Panc1 (cell line): ENCODE results near the gene ISG20L2. TPM values are rescaled to one million over a fixed set of nuclear protein-coding genes. Genes with fewer than 3 reads are reported as not detected.
"Not testable (repeated sequence)": the region's sequence is repeated elsewhere in the genome, so short reads cannot be mapped to it uniquely, and the experiment has no call there.

ENCODE experiments used
- ATAC-seq: fragments of 200-7000 bp; cut with Tn5 transposase; 2 replicates; pipeline ENCODE4 v1.9.1; 2020; ENCODE audit warnings: mild to moderate bottlenecking, moderate library complexity
- BruUV-seq: library from RNA; stranded (reverse); fragments of 400-500 nt; replicated peaks from 2 replicates; lab custom pipeline; 2021; lab: Mats Ljungman, UMichigan
- CTCF ChIA-PET: fragments of 300-600 bp; sonication (Branson Sonifier 250); formaldehyde crosslinking; loops from one replicate; lab custom pipeline; 2022; ENCODE audit warnings: antibody characterized with exemption; lab: Charles Lee
- POLR2A ChIA-PET: fragments of 300-600 bp; sonication (Branson Sonifier 250); formaldehyde crosslinking; loops from one replicate; lab custom pipeline; 2022; ENCODE audit warnings: antibody characterized with exemption; lab: Charles Lee
- DNase-seq: peaks from one replicate; pipeline ENCODE4 v3.0.0-alpha.2; 2010; ENCODE audit warnings: low read depth, low spot score
- H3K27ac ChIP-seq: 2 replicates; pipeline ENCODE4 v1.5.1; 2011; ENCODE audit warnings: mild to moderate bottlenecking, low read length, inconsistent platforms
- H3K27me3 ChIP-seq: fragments of 200-500 bp; sonication (Bioruptor generic); 2 replicates; pipeline ENCODE4 v1.6.0; 2014; ENCODE audit warnings: low read length, inconsistent platforms; ENCODE audit not compliant: control insufficient read depth, insufficient read depth
- H3K36me3 ChIP-seq: fragments of 200-500 bp; sonication (Bioruptor generic); 2 replicates; pipeline ENCODE4 v1.5.1; 2014; ENCODE audit warnings: inconsistent platforms, mild to moderate bottlenecking, low read length, moderate library complexity; ENCODE audit not compliant: control insufficient read depth, insufficient read depth
- H3K4me1 ChIP-seq: 2 replicates; pipeline ENCODE4 v1.5.1; 2011; ENCODE audit warnings: inconsistent platforms, mild to moderate bottlenecking, low read length, moderate library complexity; ENCODE audit not compliant: control insufficient read depth, insufficient read depth
- H3K4me3 ChIP-seq, 2 experiments: 2 replicates each; pipeline ENCODE4 v1.5.1; 2011 to 2012; ENCODE audit warnings: low read depth in 2 of 2, low read length in 2 of 2, mild to moderate bottlenecking in 2 of 2, inconsistent platforms in 1 of 2, moderate library complexity in 1 of 2
- H3K9me3 ChIP-seq: fragments of 200-500 bp; sonication (Bioruptor generic); 2 replicates; pipeline ENCODE4 v1.5.1; 2014; ENCODE audit warnings: low read depth, mild to moderate bottlenecking, inconsistent platforms, low read length, moderate library complexity; ENCODE audit not compliant: control insufficient read depth, insufficient read depth
- POLR2AphosphoS5 ChIP-seq: IDR thresholded peaks from 2 replicates; pipeline ENCODE4 v1.6.1; 2012; ENCODE audit warnings: mild to moderate bottlenecking, low read depth, low read length, moderate library complexity
- REST ChIP-seq, 2 experiments: IDR thresholded peaks; 2 replicates each; pipeline ENCODE4 v1.6.1; 2011 to 2012; ENCODE audit warnings: low read depth in 2 of 2, control low read depth in 1 of 2, low read length in 1 of 2, mild to moderate bottlenecking in 1 of 2, moderate library complexity in 1 of 2; ENCODE audit not compliant: insufficient read depth in 1 of 2
- SIN3A ChIP-seq: IDR thresholded peaks from 2 replicates; pipeline ENCODE4 v1.6.1; 2012; ENCODE audit warnings: low read depth, mild to moderate bottlenecking, low read length, moderate library complexity, borderline replicate concordance; ENCODE audit not compliant: insufficient read depth
- TCF7L2 ChIP-seq: IDR thresholded peaks from 2 replicates; pipeline ENCODE4 v1.6.1; 2011; ENCODE audit warnings: mild to moderate bottlenecking, low read depth, low read length, inconsistent platforms
- in situ Hi-C: cut with HindIII; loops from 2 replicates; pipeline ENCODE4 v1.10.0; 2016; ENCODE audit warnings: low sequenced_read_pairs, low pct_unique_long_range_greater_than_20kb
- intact Hi-C: fragments of 100-400 bp; cut with micrococcal nuclease; formaldehyde crosslinking; loops from one replicate; pipeline ENCODE4 v1.10.0; 2022; ENCODE audit not compliant: unreplicated experiment
- total RNA-seq: library from RNA; stranded (reverse); gene quantifications from one replicate; pipeline ENCODE4 v1.2.1, GENCODE V29; 2021; ENCODE audit not compliant: unreplicated experiment
- TF ChIP-seq, protein P1 (sequence below): fragments of 450-650 bp; IDR thresholded peaks from 2 replicates; pipeline ENCODE4 v1.5.1; 2017; ENCODE audit warnings: mild to moderate bottlenecking

The ISG20L2 gene
- total RNA-seq, 1 experiment from 2014 or later, result 40.6 TPM

DNA sequence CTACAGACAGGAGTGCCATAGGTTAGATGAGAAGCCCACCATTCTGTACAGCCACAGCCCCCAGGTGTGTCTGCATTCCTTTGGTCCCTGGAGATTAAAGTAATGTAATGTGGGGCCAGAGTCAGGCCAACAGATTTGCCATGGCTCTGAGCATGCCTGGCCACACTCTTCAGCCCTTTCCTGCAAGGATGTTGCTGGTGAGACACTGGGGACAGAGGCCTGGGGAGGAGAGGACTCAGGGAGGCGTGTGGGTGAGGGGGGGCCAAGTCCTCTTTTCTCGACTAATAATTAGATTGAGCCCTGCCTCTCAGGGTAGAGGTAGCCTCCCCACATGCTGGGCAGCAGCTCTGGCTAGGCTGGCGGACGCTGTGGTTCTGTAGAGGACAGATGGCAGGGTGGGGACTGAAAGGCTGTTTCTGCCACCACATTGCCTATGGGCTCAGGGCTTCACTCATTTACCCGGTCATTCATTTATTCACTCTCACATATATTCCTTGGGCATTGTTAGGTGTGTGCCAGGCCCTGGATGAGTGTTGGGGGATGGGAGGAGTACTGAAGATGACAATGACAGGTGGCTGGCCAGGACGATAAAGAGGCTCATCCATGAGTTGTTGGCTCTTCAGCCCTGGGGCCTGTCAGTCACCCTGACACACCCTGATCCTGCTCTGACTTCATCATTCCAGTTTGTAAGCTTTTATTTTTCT lies 31.7 kb upstream of the ISG20L2 start:
- TF ChIP-seq, protein P1, sequence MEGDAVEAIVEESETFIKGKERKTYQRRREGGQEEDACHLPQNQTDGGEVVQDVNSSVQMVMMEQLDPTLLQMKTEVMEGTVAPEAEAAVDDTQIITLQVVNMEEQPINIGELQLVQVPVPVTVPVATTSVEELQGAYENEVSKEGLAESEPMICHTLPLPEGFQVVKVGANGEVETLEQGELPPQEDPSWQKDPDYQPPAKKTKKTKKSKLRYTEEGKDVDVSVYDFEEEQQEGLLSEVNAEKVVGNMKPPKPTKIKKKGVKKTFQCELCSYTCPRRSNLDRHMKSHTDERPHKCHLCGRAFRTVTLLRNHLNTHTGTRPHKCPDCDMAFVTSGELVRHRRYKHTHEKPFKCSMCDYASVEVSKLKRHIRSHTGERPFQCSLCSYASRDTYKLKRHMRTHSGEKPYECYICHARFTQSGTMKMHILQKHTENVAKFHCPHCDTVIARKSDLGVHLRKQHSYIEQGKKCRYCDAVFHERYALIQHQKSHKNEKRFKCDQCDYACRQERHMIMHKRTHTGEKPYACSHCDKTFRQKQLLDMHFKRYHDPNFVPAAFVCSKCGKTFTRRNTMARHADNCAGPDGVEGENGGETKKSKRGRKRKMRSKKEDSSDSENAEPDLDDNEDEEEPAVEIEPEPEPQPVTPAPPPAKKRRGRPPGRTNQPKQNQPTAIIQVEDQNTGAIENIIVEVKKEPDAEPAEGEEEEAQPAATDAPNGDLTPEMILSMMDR, result no peak
- TF ChIP-seq POLR2AphosphoS5 (no peak), TCF7L2 (no peak), SIN3A (no peak), REST (IDR thresholded peaks at IDR 0.05; ENCODE audit: insufficient read depth in 1 of 2, low read depth in 2 of 2, low read length in 1 of 2) (no peak)
- Histone ChIP-seq H3K4me1 (no peaks in the 10 kb centered on the region; the same call in 1 of the 2 replicates), H3K27ac (no peak overlapping the region), H3K4me3 (no peak overlapping the region), H3K36me3 (no peaks in the 10 kb centered on the region), H3K9me3 (no peaks in the 10 kb centered on the region), H3K27me3 (no peaks in the 10 kb centered on the region)
- DNase-seq (no peak), ATAC-seq (peak; percentile 58)
- POLR2A ChIA-PET, result no interaction called here
- in situ Hi-C loops, result no loop called here
- CTCF ChIA-PET, result no interaction called here
- no TSS peak for BruUV-seq
- intact Hi-C loops, result no loop called here

DNA sequence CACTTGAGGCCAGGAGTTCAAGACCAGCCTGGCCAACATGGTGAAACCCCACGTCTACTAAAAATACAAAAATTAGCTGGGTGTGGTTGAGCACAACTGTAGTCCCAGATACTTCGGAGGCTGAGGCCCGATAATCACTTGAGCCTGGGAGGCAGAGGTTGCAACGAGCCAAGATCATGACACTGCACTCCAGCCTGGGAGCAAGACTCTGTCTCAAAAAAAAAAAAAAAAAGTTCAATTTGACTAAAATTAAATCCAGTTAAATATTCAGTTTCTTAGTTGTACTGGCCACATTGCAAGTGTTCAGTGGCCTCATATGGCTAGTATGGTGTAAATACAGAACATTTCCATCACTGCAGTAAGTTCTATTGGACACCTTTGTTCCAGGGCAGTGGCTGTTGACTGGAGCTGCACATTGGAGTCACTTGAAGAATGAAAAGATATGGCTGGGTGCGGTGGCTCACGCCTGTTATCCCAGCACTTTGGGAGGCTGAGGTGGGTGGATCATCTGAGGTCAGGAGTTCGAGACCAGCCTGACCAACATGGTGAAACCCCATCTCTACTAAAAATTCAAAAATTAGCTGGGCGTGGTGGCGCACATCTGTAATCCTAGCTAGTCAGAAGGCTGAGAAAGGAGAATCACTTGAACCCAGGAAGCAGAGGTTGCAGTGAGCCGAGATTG lies 29.1 kb upstream of the ISG20L2 start:
- in situ Hi-C loops, H3K4me3 ChIP-seq, H3K9me3 ChIP-seq, H3K36me3 ChIP-seq, ATAC-seq, intact Hi-C loops, DNase-seq, H3K27ac ChIP-seq, H3K4me1 ChIP-seq, H3K27me3 ChIP-seq, BruUV-seq, POLR2A ChIA-PET: not testable (repeated sequence)
- CTCF ChIA-PET, result interaction anchor here (0.7 kb wide), 1 partner anchor 84 kb away, joined by 4 read pairs; no protein-coding TSS in a partner anchor

DNA sequence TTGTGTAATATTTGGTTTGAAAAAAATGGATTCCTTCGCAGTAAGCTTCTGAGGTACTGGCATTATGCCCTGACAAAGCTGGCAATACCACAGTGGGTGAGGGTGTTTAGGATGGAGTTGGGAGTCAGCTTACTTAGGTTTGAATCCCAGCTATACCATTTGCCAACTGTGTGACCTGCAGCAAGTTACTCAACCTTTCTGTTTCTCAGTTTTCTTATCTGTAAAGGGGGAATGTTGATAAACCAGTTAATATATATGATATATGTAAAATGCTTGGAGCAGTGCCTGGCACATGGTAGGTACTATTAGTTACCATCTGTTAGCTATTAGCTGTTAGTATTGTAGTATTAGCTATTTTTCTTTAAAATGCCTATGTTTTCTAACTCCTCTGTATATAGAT lies 27.8 kb upstream of the ISG20L2 start:
- Histone ChIP-seq H3K27ac (no peak overlapping the region), H3K4me1 (peaks cover 9% of the 10 kb centered on the region), H3K9me3 (no peaks in the 10 kb centered on the region), H3K36me3 (no peaks in the 10 kb centered on the region), H3K4me3 (no peak overlapping the region), H3K27me3 (no peaks in the 10 kb centered on the region)
- ChIA-PET CTCF (interaction anchor here (0.7 kb wide), 1 partner anchor 67 kb away, joined by 4 read pairs; no protein-coding TSS in a partner anchor), POLR2A (interaction anchor here (0.8 kb wide), 1 partner anchor 11 kb away, joined by 3 read pairs; the partner anchor contains the start of gene PRCC)
- intact Hi-C loops (no loop called here), in situ Hi-C loops (no loop called here)
- TF ChIP-seq POLR2AphosphoS5 (no peak), TCF7L2 (no peak), REST (IDR thresholded peaks at IDR 0.05; ENCODE audit: insufficient read depth in 1 of 2, low read depth in 2 of 2, low read length in 1 of 2) (no peak), SIN3A (no peak)
- TF ChIP-seq, protein P1, result no peak
- BruUV-seq, result no TSS peak
- ATAC-seq (no peak), DNase-seq (no peak)
